Measurements from ENCODE around the gene ANKS1B.

DNA sequence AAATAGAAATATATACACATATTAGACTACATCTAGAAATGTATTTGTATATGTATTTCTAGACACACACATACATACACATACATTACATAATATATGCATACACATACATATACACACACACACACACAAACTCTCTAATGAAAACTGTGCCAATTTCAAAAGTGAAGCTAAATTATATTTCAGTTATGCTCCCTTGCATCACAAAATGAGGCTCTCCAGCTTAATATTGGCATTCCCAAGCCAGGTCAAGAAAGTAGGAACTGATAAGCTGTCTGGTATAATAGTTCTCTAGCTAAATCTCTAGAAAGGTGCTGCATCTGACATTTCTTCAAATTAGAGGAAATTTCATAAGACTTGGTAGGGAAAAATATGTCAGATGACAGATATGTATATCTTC is 280.3 kb downstream of the ANKS1B start:
- TF ChIP-seq EP300 (IDR thresholded peaks at IDR 0.05; ENCODE audit: borderline replicate concordance) (no peak), TEAD4 (IDR thresholded peaks at IDR 0.05) (no peak), EGR1 (IDR thresholded peaks at IDR 0.05) (no peak), ZBTB7A (IDR thresholded peaks at IDR 0.05; ENCODE audit: low read depth) (no peak), TAF1 (IDR thresholded peaks at IDR 0.05; ENCODE audit: low read depth) (no peak), FOXM1 (IDR thresholded peaks at IDR 0.05; ENCODE audit: borderline replicate concordance, low read depth) (no peak)
- TF ChIP-seq, protein P1, sequence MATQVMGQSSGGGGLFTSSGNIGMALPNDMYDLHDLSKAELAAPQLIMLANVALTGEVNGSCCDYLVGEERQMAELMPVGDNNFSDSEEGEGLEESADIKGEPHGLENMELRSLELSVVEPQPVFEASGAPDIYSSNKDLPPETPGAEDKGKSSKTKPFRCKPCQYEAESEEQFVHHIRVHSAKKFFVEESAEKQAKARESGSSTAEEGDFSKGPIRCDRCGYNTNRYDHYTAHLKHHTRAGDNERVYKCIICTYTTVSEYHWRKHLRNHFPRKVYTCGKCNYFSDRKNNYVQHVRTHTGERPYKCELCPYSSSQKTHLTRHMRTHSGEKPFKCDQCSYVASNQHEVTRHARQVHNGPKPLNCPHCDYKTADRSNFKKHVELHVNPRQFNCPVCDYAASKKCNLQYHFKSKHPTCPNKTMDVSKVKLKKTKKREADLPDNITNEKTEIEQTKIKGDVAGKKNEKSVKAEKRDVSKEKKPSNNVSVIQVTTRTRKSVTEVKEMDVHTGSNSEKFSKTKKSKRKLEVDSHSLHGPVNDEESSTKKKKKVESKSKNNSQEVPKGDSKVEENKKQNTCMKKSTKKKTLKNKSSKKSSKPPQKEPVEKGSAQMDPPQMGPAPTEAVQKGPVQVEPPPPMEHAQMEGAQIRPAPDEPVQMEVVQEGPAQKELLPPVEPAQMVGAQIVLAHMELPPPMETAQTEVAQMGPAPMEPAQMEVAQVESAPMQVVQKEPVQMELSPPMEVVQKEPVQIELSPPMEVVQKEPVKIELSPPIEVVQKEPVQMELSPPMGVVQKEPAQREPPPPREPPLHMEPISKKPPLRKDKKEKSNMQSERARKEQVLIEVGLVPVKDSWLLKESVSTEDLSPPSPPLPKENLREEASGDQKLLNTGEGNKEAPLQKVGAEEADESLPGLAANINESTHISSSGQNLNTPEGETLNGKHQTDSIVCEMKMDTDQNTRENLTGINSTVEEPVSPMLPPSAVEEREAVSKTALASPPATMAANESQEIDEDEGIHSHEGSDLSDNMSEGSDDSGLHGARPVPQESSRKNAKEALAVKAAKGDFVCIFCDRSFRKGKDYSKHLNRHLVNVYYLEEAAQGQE (IDR thresholded peaks at IDR 0.05; ENCODE audit: low read depth), result no peak
